HFF-Myc (cell line): ENCODE measurements around the gene PROM1.

Experiments
- DNase-seq: peaks from one replicate; pipeline ENCODE4 v3.0.0-alpha.2; 2011; ENCODE audit warnings: low read depth; ENCODE audit errors: extremely low read depth
- H3K4me3 ChIP-seq: replicated peaks from 2 replicates; pipeline ENCODE4 v1.5.1; 2011; ENCODE audit warnings: low read depth, mild to moderate bottlenecking, control low read depth, low read length
- TF ChIP-seq, protein P1 (sequence below): IDR thresholded peaks from 2 replicates; pipeline ENCODE4 v1.5.1; 2012; ENCODE audit warnings: mild to moderate bottlenecking, low read depth, low read length, control low read depth; ENCODE audit errors: missing control alignments

PROM1 gene

DNA sequence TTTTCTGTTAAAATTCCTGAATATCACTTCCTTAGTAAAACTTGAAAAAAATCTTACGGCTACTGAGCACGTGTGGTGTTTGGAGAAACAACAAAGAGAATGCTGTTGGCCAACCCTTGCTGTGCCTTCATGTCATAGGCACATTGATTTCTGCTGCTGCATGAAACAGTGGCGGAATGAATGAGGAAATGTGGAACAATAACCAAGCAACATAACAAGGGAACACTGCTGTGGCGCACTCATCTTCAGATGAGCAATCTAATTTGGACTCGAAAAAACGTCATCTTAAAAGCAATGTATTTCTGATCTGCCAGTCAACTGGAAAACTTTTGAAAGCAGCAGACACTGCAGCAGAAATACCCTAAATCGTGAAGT, 51.4 kb downstream of the PROM1 start:
- TF ChIP-seq, protein P1, sequence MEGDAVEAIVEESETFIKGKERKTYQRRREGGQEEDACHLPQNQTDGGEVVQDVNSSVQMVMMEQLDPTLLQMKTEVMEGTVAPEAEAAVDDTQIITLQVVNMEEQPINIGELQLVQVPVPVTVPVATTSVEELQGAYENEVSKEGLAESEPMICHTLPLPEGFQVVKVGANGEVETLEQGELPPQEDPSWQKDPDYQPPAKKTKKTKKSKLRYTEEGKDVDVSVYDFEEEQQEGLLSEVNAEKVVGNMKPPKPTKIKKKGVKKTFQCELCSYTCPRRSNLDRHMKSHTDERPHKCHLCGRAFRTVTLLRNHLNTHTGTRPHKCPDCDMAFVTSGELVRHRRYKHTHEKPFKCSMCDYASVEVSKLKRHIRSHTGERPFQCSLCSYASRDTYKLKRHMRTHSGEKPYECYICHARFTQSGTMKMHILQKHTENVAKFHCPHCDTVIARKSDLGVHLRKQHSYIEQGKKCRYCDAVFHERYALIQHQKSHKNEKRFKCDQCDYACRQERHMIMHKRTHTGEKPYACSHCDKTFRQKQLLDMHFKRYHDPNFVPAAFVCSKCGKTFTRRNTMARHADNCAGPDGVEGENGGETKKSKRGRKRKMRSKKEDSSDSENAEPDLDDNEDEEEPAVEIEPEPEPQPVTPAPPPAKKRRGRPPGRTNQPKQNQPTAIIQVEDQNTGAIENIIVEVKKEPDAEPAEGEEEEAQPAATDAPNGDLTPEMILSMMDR = no peak
- DNase-seq = no peak
- no peak overlapping the region for H3K4me3 ChIP-seq

DNA sequence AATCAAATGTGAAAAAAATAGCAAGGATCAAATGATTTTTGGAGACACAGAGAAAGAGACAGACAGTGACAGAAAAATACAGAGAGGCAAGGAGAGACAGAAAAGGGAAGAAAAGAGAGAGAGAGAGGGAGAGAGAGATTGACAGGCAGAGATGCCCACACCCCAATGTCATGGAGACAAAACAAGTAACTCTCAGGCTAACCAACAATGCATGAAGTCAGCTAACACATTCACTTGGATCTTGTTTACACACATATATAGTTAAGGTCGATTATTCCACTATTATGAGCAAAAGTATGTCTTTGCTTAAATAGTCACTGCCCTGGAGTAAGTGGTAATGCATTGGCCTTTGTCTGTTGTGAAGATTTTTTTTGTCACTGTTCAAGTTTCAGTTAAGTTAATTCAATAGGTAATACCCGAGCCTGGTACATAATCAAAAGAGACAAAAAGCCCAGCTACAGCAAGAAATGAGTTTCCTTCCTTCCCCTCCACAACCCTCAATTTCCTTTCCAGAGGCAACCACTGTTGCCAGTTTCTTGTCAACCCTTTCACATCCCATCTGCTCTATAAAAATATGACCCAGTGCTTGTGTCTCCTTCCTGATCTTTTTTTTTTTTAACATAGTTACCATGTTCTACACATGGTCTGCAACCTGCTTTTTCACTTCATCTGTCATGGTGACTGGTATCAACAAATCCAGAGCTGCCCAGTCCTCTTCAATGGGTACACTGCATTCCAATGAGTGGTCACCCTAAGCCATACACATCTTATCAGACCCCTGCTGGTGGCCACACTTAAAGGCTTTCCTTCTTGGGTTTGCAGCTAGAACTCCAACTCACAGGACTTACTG, 52.1 kb downstream of the PROM1 start:
- H3K4me3 ChIP-seq = no peak overlapping the region
- TF ChIP-seq, protein P1 = no peak
- DNase-seq = no peak

DNA sequence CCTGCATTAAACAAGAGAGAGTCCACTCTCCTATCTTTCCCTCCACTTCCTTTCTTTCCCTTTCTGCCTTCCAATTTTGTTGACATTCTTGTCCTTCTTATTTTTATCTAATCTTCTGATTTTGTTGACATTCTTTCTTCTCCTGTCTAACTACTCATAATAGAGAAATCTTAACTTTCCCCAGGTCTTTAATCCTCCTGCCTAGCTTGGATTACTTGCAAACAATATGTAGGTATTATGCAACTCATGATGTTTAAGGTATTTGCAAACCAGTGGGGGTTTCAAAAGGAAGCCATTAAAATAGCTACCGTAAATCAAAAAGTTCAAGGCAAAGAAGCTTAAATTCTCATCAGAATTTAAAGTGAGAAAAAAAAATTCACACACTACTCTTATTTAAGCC, 53.9 kb downstream of the PROM1 start:
- TF ChIP-seq, protein P1 = no peak
- H3K4me3 ChIP-seq = no peak overlapping the region

DNA sequence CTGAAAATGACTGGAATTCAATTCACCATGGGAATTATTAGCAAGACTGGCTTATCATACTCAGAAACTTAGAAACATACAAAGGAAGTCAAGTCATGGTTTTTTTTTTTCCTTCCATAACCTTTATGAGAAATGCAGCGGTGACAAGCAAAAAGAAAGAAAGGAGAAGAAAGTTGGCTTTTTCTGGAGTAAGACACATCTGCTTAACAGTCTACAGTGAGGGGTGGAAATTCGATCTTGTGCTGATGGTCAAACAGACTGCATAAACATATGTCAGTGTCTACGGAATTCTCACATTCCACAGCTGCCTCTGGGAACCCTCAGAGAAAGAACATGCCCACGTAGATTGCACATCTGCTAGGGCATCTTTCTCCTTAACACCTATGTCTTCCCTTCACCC, 54.6 kb downstream of the PROM1 start:
- TF ChIP-seq, protein P1 = no peak
- DNase-seq = peak; percentile 65
- no peak overlapping the region for H3K4me3 ChIP-seq

More for the DNA sequence above, 53.9 kb downstream of the PROM1 start:
- no peak for DNase-seq

DNA sequence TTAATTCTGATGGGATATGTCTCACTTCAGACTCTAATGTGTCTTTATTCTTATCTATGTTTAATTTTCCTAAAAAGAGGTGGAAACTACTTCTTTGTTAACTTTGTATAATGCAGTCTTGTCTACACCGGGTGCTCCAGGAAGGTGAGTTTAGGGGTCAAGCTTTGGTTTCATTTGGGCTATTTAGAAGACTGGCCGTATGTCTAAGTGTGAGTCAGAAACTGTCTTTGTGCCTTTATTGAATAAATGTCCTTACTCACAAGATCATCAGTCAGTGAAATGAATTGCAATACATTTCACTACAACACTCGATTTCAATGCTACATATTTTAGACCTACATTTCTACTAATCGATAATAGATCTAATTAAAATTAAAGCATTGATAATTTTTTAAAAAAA, 56.2 kb downstream of the PROM1 start:
- DNase-seq = no peak
- TF ChIP-seq, protein P1 = no peak
- no peak overlapping the region for H3K4me3 ChIP-seq

DNA sequence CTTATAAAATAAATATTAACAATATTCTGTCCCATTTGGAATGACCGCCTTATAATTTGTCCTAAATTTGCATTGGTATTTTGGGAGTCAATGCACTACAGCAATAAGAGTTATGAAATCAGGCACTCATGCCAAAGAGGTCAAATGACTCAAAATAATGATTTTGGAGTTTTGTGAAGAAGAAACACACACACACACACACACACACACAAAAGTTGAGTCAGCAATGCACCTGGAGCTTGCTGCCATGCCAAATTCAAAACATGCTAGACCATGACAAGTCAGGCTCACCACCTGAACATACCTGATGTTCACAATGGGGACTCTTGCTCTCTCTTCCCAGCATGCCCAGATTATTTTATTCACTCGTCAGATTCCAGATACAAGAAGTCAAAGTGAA, 56.7 kb downstream of the PROM1 start:
- TF ChIP-seq, protein P1 = no peak

More for the DNA sequence above, 56.7 kb downstream of the PROM1 start:
- H3K4me3 ChIP-seq = no peak overlapping the region
- no peak for DNase-seq
